Ishikawa (cell line): Measurements from ENCODE around the gene IFIT1B.

Experiments used
- NFIC ChIP-seq: IDR thresholded peaks from 2 replicates; pipeline ENCODE4 v1.6.1; 2012
- TF ChIP-seq, protein P1 (sequence below): IDR thresholded peaks from 2 replicates; pipeline ENCODE4 v1.6.1; 2012

DNA sequence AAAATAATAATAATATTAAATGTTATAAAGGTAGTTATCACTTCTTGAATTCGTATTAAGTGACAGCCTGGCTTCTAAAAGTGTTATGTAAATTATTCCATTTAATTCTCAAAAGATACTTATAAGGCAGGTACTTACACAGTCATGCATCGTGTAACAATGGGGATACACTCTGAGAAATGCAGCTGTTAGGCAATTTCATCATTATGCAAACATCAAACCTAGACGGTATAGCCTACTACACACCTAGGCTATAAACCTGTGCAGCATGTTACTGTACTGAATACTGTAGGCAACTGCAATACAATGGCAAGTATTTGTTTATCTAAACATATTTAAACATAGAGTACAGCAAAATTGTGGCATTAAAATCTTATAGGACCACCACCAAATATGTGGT lies 16.0 kb downstream of the IFIT1B start:
- TF ChIP-seq NFIC, result no peak
- TF ChIP-seq, protein P1, sequence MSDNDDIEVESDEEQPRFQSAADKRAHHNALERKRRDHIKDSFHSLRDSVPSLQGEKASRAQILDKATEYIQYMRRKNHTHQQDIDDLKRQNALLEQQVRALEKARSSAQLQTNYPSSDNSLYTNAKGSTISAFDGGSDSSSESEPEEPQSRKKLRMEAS, result no peak
